Activated T-cell treated with anti-CD3 and anti-CD28 coated beads, Interleukin-2, amount 50 U/mL, for 72 hours (primary cell): ENCODE results near the gene CABP7. TPM values are rescaled to one million over a fixed set of nuclear protein-coding genes. Genes with fewer than 3 reads are reported as not detected.

Experiments
- ATAC-seq, 2 donors: fragments of 150-1000 bp; cut with Tn5 transposase; replicated peaks in 1 of 2; 2 replicates each; pipeline ENCODE4 v1.10.0; 2021; ENCODE audit warnings: moderate library complexity in 2 of 2, mild to moderate bottlenecking in 1 of 2
- DNase-seq, 2 donors: peaks; one replicate each; pipeline ENCODE4 v3.0.0; 2021 to 2022; ENCODE audit warnings: mixed read lengths in 1 of 2
- H3K27ac Mint-ChIP-seq: one replicate; pipeline ENCODE4 v1.8.0; 2022; ENCODE audit warnings: mild to moderate bottlenecking, moderate library complexity, mixed read lengths
- H3K27me3 Mint-ChIP-seq: one replicate; pipeline ENCODE4 v1.8.0; 2022; ENCODE audit warnings: low read depth, mixed read lengths
- H3K36me3 Mint-ChIP-seq, 2 donors: one replicate each; pipeline ENCODE4 v1.8.0; 2022; ENCODE audit warnings: mixed read lengths in 2 of 2, mild to moderate bottlenecking in 1 of 2; ENCODE audit not compliant: insufficient read depth in 2 of 2
- H3K4me1 Mint-ChIP-seq: one replicate; pipeline ENCODE4 v1.8.0; 2022; ENCODE audit warnings: low read depth, mixed read lengths
- H3K4me3 Mint-ChIP-seq, 2 donors: one replicate each; pipeline ENCODE4 v1.8.0; 2022; ENCODE audit warnings: mild to moderate bottlenecking in 2 of 2, mixed read lengths in 2 of 2, moderate library complexity in 2 of 2
- H3K9me3 Mint-ChIP-seq, 2 donors: one replicate each; pipeline ENCODE4 v1.8.0; 2022; ENCODE audit warnings: mixed read lengths in 2 of 2
- total RNA-seq, 2 donors: library from RNA; stranded (reverse); gene quantifications; one replicate each; pipeline ENCODE4 v1.2.3, GENCODE V29; 2022

The CABP7 gene
- total RNA-seq, 2 donors from 2014 or later = 0.09 to 0.14 TPM

DNA sequence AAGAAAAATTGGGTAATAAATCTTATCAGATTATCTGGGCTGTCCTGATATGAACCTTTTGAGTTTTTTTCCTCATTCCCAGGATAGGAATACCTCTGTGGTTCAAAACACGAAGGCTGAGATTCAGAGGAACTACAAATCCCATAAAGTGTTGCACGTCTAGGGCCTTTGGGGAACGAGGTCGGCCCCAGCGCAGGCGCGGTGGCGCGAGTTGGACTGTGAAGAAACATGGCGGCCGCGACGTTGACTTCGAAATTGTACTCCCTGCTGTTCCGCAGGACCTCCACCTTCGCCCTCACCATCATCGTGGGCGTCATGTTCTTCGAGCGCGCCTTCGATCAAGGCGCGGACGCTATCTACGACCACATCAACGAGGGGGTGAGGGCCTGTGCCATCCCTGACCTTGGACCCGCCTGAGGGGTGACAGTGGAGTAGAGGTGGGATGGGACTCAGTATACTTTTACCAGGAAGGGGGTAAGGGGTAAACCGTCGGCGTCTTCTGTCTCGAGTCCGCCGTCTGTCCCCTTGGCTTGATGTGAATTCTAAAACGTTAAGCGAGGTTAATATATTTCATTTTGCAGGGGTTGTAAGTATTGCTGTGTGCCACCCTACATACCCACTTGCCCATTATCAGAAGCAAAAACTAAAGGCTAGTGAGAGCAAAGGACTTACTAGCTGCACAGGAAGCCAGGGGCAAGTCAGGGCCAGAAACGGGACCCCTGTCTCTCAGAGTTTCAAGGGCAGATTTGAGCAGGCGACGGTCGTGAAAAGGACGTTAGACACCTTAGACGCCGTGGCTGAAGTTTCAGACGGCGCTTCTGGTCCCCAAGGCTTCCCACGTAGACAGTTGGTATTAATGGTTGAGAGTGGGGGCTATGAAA lies 47.6 kb downstream of the CABP7 start, which contains the start of gene UQCR10:
Gene UQCR10, plus strand, starts transcription at position 199 of the 881 bp plus-strand sequence. Its CDS starts 30 bp downstream, at position 229.
- peak within 1 kb of the TSS; percentile 99 to 100 for H3K4me3 Mint-ChIP-seq

GRCh38 chr22:29768052-29768693 lies 48.4 kb downstream of the CABP7 start:
- no peak for ATAC-seq
- no peaks in the 10 kb centered on the region for H3K9me3 Mint-ChIP-seq
- peaks cover 55% of the 10 kb centered on the region for H3K4me1 Mint-ChIP-seq
- H3K36me3 Mint-ChIP-seq = peaks cover 2 to 12% of the 10 kb centered on the region in 2 donors
- peak overlapping the region; percentile 97 for H3K27ac Mint-ChIP-seq
- H3K4me3 Mint-ChIP-seq = peak overlapping the region; percentile 99 to 100
- DNase-seq = no peak
- H3K27me3 Mint-ChIP-seq = no peaks in the 10 kb centered on the region

More for the DNA sequence above, 47.6 kb downstream of the CABP7 start, which contains the start of gene UQCR10:
- DNase-seq (peak; percentile 93 to 96), ATAC-seq (peak; percentile 85)
- Mint-ChIP-seq H3K27ac (peak within 1 kb of the TSS; percentile 97), H3K27me3 (no peaks in the 10 kb centered on the region), H3K36me3 (peaks cover 2 to 12% of the 10 kb centered on the region in 2 donors), H3K9me3 (no peaks in the 10 kb centered on the region), H3K4me1 (peaks cover 55% of the 10 kb centered on the region)

DNA sequence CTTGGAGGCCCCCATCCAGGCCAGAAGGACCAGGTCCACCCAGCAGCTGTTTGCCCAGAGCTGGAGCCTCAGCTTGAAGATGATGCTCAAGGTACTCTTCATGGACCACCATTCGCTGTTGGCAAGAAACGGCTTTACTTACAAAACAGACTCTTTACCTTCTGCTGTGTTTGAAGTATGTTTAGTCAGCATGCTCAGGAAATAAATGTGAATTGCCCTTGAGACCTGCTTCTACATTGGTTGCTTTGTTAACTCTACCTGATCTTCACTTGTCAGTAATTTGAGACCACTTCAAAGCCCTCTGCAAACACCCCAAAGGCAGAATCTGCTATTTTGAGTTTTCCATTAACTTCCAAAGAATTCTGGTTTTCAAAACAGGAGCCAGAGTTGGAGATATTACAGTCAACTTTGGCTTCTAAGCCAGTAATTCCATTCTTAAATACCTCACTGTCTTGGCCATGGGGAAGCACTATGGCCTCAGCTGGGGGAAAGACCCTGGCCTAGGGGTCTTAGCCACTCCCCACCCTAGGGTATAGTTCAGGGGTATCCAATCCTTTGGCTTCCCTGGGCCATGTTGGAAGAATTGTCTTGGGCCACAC lies 50.0 kb downstream of the CABP7 start:
- ATAC-seq = no peak
- Mint-ChIP-seq H3K27ac (no peak overlapping the region), H3K4me3 (no peak overlapping the region), H3K4me1 (peaks cover 46% of the 10 kb centered on the region), H3K36me3 (peaks cover 2 to 12% of the 10 kb centered on the region in 2 donors), H3K27me3 (no peaks in the 10 kb centered on the region), H3K9me3 (no peaks in the 10 kb centered on the region)
- no peak for DNase-seq

- Mint-ChIP-seq H3K27me3 (no peaks in the 10 kb centered on the region), H3K4me3 (no peak overlapping the region), H3K27ac (no peak overlapping the region), H3K9me3 (no peaks in the 10 kb centered on the region), H3K36me3 (peaks cover 2 to 12% of the 10 kb centered on the region in 2 donors), H3K4me1 (peaks cover 24% of the 10 kb centered on the region)
- no peak for DNase-seq
- no peak for ATAC-seq
These were observed 52.4 kb downstream of the CABP7 start for GRCh38 chr22:29772170-29772641.

DNA sequence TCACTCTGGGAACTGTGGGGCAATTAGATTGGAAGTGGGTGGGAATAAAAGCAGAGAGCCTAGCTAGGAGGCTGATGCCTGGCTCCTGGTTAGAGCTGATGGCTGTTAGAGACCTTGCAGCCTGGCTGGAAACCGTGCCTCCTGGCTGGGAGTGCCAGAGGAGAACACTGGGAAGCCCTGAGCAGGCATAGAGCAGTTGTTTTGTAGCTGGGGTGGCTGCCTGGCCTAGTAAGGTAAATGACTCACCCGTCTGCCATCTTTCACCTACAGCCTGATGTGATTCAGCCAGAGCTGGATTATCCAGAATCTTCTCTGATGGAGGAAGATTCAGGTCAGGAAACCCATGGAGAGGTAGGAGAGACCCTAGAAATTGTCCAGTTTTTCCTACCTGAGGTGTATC lies 53.4 kb downstream of the CABP7 start:
- Mint-ChIP-seq H3K4me3 (no peak overlapping the region), H3K36me3 (peaks cover 0 to 12% of the 10 kb centered on the region in 2 donors), H3K27me3 (no peaks in the 10 kb centered on the region), H3K4me1 (peaks cover 15% of the 10 kb centered on the region), H3K9me3 (no peaks in the 10 kb centered on the region), H3K27ac (no peak overlapping the region)
- DNase-seq (no peak), ATAC-seq (no peak)

GRCh38 chr22:29780220-29780619 lies 60.4 kb downstream of the CABP7 start:
- H3K4me1 Mint-ChIP-seq = no peaks in the 10 kb centered on the region
- no peaks in the 10 kb centered on the region for H3K36me3 Mint-ChIP-seq
- DNase-seq = no peak
- no peak for ATAC-seq
- H3K4me3 Mint-ChIP-seq = no peak overlapping the region
- H3K27ac Mint-ChIP-seq = no peak overlapping the region
- no peaks in the 10 kb centered on the region for H3K9me3 Mint-ChIP-seq
- H3K27me3 Mint-ChIP-seq = no peaks in the 10 kb centered on the region

- no peaks in the 10 kb centered on the region for H3K9me3 Mint-ChIP-seq
- H3K27ac Mint-ChIP-seq = no peak overlapping the region
- no peak overlapping the region for H3K4me3 Mint-ChIP-seq
- H3K4me1 Mint-ChIP-seq = no peaks in the 10 kb centered on the region
- H3K36me3 Mint-ChIP-seq = no peaks in the 10 kb centered on the region
- ATAC-seq (no peak), DNase-seq (no peak)
- no peaks in the 10 kb centered on the region for H3K27me3 Mint-ChIP-seq
These were observed 61.2 kb downstream of the CABP7 start for GRCh38 chr22:29780748-29781676.

Other genes starting within 250 kb of the CABP7 start
- 1 to 10 TPM; 1.6 to 1.7 TPM for gene NEFH, start 239.8 kb upstream of the CABP7 start, total RNA-seq
- 10 to 100 TPM; 55.1 to 73.9 TPM for gene THOC5, start 166.2 kb upstream of the CABP7 start, total RNA-seq
- 10 to 100 TPM; 69.0 to 87.0 TPM for gene NIPSNAP1, start 138.9 kb upstream of the CABP7 start, total RNA-seq
- gene NF2, start 116.4 kb upstream of the CABP7 start, total RNA-seq = 10 to 100 TPM; 33.7 to 35.5 TPM
- 10 to 100 TPM; 29.1 to 34.4 TPM for gene ZMAT5, start 47.0 kb downstream of the CABP7 start, total RNA-seq
- gene UQCR10, start 47.4 kb downstream of the CABP7 start, total RNA-seq = 10 to 100 TPM; 62.4 to 63.4 TPM
- gene ASCC2, start 118.3 kb downstream of the CABP7 start, total RNA-seq = 10 to 100 TPM; 77.7 to 81.7 TPM
- gene MTMR3, start 163.2 kb downstream of the CABP7 start, total RNA-seq = 10 to 100 TPM; 37.8 to 40.7 TPM